Measurements from ENCODE around the gene EDNRB.
A peak's percentile ranks its signal among the peaks of the same experiment; 100 is the strongest.

- TF ChIP-seq CTCF (conservative IDR thresholded peaks at IDR 0.05; ENCODE audit: low read depth, low read length) (peak; percentile 28; the same call in 1 of the 2 replicates), EZH2 (IDR thresholded peaks at IDR 0.05; ENCODE audit: borderline replicate concordance, low read depth, low read length, poor library complexity, severe bottlenecking) (no peak)
Observed at GRCh38 chr13:77918391-77919245, at the start of gene EDNRB.

All from A673 (cell line).